ENCODE measurements around the gene ARMS2.

Gene ARMS2

DNA sequence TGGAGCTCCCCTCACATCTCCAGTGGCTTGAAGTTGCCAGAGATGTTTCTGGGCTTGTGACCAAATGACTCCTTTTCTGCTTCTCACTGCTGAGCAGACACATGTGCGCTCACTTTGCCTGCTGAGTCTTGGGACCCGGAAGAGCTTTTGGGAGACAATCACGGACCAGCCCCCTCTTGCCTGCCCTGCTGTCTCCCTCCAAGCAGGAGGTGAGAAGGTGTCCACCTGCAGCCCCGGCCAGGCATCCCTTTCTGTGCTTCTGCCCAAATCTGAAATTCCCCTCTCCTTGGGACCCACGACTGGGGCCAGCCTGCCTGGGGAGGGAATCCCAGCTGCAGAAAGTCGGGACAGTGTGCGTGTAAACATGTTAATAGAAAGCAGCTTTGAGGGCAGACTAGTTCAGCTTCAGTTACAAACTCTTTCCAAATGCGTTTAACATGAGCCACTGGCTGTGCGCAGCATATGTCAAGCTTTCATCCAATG, 38.6 kb downstream of the ARMS2 start:
- DNase-seq: peak in 1 of 51 donors; percentile 34

DNA sequence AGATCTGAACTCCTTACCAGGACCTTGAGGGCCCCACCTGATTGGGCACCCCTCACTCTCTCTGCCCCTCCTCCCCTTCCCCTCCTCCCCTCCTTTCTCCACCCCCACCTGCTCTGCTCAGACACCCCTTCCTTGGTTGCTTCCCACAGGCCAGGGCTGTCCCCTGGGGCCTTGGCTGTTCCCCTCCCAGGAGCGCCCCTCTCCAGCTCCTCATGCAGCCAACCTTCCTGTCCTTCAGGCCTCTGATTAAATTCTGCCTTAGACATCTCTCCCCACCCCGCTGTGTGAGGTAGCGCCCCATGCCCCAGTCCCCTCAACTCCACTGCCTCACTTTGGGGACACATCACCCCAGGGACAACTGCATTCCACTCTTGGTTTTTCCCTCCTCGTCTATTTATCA, 39.3 kb downstream of the ARMS2 start:
- DNase-seq: no peak

DNA sequence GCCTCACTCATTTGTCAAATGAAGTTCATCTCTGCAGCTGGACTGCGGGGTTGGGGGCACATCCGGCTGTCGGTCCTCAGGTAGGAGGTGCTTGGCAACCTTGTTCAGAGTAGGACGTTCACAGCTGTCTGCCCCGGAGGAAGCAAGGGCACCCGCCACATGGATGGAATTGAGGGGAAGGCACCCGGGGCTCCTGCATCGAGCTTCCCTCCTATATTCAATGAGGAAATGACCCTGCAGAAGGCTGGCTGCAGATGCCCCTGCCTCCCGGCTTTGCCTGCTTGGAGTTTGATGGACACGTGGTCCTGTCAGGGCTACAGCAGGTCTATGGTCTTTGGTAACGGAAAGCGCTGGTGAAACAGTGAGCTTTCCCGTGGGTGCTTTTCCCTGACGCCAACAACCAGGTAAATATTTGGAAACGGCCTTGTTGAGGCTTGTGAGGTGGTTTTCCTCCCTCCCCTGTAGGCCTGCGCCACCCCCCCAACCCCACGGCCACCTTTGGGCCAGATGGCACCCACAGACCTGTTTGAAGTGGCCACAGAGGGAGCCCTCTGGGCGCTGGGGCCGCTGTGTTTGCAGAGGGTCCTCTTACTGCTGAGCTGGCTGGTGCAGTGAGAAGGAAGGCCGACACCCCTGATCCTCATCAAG, 39.8 kb downstream of the ARMS2 start:
- no peak for DNase-seq

DNA sequence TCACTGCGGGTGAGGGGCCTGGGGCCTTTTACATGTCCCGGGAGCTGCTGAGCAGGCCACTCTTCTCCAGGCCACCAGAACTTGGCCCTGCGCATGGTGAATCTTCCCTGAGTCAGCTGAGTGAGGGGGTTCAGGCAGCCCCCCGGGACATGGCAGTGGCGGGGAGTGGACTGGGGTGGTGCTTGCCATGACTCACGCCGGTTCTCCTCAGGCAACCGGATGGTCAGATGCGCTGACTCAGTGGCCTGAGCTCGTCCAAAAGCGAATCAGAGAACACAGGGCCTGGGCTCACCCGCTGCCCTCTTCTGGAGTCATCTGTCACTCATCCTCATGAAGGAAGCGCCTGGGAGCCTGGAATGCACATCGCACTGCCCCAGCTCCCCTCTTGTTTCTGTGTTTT, 40.4 kb downstream of the ARMS2 start:
- peak in 9 of 51 donors; percentile 15 to 69 (median 38) for DNase-seq

DNA sequence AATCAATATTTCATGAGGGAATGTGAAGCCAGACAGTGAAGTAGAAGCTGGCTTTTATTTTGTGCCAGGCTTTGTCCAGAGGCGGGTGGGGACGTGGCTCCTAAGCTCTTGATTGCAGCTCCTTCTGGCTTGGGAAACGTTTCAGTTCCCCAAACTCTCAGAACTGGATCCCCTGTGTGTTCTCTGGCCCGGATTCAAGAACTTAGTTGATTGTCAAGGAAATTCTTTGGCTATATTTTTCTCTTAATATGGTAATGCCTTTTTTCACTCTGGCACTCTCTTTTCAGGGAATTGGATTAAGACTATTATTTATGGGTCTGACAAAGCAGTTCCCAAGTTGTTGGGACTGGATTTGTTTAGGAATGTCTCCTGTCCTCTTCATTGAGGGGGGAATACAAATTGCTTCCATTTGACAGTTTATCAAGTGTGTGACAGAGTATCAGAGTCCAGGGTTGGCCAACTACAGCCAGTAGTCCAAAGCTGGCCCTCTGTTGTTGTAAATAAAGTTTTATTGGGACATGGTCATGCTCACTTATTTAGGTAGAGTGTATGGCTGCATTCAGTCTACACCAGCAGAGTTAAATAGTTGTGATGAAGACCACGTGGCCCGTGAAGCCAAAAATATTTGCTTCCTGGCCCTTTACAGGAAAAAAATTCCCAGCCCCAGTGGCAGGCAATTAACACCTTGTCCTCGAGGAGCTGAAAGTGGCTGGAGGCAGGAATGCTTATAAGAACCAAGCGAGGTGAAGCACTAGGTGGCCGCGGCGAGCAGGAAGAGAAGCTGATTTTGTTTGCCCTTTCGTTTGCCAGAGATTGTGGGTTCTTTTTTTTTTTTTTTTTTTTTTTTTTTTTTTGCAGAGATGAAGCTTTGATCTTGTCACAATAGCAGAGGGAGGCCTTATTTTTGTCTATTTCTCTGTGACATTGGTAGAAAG, 41.2 kb downstream of the ARMS2 start:
- peak in 2 of 51 donors; percentile 24 to 40 for DNase-seq

DNA sequence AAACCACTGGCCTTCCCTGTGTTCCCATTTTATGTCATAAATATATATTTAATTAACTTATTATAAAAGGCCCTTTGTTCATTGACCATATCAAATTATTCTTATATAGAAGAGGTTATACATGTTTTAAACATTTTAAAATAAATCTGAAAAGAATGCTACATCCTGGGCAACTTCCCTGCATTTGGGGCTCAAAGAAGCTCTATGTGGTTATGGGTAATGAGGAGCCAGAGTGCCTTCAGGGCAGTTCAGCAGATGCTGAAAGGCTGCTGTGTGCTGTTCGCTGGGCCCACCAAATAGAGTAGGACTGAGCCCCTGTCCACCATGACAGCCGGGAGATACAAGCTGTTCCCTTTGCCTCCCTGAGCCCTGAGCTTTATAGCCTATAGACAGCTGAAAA, 42.8 kb downstream of the ARMS2 start:
- no peak for DNase-seq

DNA sequence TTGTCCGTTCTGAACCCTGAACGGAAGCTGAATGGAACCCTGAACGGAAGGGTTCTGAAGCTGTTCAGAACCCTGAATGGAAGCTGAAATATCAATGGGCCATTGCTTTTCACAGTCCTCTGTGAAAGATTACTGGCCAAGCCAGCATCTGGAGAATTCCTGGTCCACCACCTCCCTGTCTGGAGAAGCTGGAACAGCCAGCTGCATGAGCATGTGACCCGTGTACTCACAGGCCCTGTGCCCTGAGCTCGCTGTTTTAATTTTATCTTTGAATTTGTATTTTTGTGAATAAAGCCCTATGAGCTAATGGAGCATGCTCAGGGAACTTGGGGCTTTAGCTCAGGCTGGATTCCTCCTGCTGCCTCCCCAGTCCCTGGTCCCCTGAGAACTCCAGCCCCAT, 44.1 kb downstream of the ARMS2 start:
- DNase-seq: peak in 10 of 51 donors; percentile 12 to 67 (median 32)

DNA sequence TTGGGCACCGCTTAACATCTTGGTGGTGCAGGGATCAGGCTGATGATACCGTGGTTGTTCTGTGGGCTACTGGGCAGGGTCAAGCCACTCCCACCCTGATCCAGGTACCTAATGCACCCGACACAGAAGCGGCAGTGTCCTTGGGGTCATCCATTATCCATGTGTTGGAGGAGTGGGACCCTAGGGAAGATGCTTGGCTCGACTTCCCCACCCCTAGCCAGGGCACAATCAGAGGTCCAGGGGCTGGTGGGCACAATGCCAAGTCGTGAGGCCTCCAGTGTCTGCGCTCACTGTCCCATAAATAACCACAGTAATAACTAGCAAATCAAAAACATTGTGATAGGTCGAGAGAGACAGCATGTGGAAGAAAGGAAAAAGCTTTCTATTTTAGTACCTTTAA, 44.6 kb downstream of the ARMS2 start:
- peak in 2 of 51 donors; percentile 19 to 53 for DNase-seq

DNA sequence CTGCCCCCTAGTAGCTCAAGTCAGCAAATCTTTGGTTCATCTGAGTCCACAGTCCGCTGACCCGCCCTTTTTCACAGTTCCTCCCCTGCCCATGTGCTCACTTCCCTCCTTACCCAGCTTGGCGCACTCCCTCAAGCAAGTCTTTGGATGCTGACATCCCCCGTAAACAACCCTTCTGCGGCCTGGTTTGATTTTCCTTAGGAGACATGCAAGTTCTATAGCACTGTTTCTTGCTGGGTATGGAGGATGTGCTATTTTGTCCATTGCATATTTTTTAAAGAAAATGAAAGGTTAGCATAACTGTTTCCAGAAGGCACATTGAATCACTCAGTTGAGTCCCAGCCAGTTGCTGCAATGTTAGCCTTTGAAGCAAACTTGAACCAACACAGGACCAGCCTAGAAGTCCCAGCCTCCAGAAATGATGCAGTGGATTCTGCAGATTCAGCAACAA, 45.1 kb downstream of the ARMS2 start:
- DNase-seq: peak in 20 of 51 donors; percentile 20 to 53 (median 33)

DNA sequence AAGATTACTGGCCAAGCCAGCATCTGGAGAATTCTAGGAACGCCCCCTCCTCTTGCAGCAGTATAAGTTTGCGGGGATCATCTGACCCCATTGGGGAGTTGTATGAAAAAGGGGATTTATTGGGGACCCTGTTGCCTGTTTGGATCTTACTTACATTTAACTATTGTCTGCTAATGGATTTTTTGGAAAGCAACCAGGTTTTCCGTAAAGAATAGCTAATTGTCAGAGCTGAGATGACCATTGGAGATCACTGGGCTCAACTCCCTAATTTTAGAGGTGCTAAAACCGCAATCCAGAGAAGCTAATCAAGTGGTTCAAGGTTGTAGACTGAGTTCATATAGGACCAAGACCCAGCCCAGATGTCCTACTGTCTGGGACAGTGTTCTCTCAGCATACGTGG, 45.7 kb downstream of the ARMS2 start:
- DNase-seq: no peak

DNA sequence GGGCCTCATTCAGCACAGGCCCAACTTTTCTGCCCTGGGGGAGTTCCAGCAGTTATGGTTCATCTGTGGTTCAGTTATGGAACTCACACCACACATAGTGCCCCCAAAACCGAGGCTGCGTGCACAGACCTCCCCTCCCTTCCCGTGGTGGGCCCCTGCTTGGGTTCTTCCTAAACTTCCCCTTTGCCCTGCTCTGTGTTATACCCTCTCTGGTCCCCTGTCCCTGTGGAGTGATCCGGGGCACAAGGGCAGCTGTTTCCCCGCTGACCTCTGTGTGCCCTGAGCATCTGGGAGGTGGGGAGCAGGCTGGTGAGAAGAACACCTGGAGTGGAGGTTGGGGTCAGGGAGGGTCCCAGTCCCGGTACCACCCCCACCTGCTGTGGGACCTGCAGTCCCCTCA, 46.3 kb downstream of the ARMS2 start:
- no peak for DNase-seq

DNA sequence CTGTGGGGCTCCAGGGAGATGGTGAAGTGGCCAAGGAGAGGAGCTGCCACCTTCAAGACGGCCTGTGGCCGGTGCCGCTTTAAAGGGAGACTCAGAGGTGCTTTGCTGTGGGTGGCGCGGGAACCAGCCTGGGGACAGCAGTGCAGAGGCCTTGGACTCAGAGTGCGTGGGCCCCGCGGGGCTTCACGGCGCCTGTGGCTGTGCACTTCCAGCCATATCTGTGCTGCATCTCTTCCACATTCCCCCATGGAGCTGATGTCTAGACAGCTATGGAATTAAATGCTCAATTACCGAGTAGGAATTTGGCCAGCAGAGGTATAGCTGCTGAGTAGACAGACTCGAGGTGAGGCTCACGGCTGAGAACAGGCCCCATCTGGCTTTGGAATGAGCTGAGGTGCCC, 48.6 kb downstream of the ARMS2 start:
- DNase-seq: no peak

DNA sequence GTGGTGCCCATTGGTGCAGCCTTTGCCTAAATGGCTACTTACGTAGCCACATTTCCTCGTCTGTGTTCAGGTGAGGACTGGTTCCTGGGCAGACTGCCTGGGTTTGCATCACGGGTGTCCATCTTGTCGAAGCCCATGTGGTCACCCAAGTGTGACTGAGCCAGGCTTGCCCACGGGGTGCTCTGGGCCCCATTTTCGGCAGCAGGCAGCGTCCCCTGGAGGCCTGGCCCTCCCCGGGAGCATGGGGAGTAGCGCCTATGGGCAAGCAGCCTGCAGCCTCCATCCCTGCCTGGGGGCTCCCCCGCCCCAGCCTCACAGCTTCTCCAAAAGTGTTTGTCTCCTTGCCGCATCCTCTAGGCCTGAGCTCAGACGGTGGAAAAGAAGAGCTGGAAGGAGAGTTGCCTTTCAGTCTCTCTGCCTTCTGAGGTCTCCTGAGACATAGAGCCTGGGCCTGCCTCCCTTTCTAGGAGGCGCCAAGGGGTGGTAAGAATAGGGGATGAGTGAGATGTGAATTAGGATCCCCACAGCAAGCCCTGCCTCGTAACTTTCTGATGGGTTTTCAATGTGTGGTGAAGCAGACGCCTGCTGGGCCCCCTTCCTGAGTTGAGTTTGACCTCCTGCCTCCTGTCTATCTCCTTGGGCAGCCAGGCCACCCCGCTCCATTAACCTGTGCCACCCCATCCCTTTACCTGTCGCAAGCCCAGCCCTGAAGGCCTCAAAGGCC, 49.6 kb downstream of the ARMS2 start:
- no peak for DNase-seq

DNA sequence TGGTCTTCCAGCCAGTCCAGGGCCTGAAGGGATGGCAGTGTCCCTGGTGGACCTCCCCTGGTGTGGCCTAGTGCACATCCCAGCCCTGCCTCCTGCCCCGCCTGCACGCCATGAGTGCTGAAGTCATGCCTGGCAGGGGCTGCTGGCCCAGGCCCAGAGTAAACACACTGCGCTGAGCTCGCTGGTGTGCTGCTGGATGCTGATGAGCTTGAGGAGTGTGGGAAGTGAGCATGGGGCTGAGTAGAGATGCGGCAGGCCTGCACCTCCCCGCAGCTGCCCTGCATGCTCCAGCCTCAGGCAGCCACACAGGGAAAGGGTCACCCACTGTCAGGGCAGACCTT, 50.1 kb downstream of the ARMS2 start:
- DNase-seq: peak; percentile 22 to 97 (median 85)

DNA sequence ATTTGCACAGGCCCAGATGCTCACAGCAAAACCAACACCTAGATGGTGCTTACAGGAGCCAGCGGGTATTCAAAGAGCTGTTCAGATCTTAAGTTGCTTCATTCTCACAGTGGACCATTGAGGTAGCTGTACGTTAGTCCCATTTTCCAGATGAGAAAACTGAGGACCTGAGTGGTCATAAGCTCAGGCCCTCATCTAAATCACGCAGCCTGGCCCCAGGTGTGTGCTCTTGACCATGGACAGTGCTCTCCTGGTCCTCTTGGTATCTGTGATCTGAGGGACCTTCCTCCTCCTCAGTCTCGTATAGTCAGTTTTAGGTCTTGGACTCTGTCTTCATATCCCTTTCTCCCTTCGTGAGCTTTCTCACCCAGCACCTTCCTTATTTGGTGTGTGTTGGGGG, 50.6 kb downstream of the ARMS2 start:
- DNase-seq: no peak

DNA sequence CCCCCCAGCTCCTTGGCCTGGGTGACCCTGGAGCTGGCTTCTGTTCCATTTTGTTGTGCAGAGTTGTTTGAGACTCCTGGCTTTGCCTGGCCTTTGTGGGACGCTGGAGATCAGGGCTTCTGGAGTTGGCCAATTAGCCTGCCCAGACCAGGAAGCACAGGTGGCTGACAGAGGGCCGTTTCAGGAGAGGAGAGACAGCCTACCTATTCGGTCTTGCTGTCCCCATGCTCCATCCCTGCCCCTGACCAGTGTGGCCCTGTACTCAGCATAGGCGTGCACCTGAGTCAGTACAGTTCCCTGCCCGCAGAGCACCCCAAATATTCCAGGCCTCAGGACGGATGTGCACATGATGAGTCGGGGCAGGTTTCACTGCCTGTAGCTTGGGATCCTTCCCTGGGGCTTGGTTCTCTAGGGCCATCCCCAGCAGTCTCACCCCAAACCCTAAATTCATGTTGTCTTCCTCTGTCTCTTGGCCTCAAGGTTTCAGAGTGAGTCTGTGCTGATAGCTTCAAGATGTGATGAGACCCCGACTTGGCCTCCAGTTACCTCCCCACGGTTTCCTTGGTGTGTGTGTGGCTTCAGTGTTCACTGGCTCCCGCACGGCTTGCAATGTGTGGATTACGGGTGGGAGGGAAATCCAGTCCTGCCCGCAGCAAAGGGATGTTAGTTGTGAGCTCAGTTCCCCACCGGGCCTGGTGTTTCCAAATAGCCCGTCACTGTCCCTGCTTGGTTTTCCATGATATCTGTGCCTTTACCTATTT, 51.6 kb downstream of the ARMS2 start:
- no peak for DNase-seq

Measured in hypothalamus (tissue), 51 donors.